HEK293 (cell line): ENCODE results near the gene UBXN6.

Source experiments
- CTCF ChIA-PET: fragments of 350-600 bp; formaldehyde crosslinking; extraction: SDS; loops from one replicate; lab custom pipeline; 2021; ENCODE audit warnings: antibody characterized with exemption; lab: Yijun Ruan, JAX
- POLR2A ChIA-PET: fragments of 300-600 bp; formaldehyde crosslinking; extraction: SDS; loops from one replicate; lab custom pipeline; 2020; ENCODE audit warnings: antibody characterized with exemption, inconsistent platforms; lab: Yijun Ruan, JAX
- H3K27ac ChIP-seq: fragments of 200-500 bp; sonication (Bioruptor generic); 2 replicates; pipeline ENCODE4 v1.5.1; 2014; ENCODE audit warnings: low read depth, low read length, control low read depth, inconsistent platforms; ENCODE audit errors: extremely low read depth
- H3K36me3 ChIP-seq, 2 experiments: fragments of 200-500 bp in 1 of 2; sonication (Bioruptor generic) in 1 of 2; 1 replicate in 1 of 2; 2 replicates in 1 of 2; pipeline ENCODE4 v1.5.1; 2014 to 2017; ENCODE audit warnings: inconsistent platforms in 2 of 2, low read length in 2 of 2; ENCODE audit not compliant: control insufficient read depth in 2 of 2, insufficient read depth in 1 of 2
- H3K4me1 ChIP-seq: fragments of 200-500 bp; sonication (Bioruptor generic); 2 replicates; pipeline ENCODE4 v1.5.1; 2014; ENCODE audit warnings: mild to moderate bottlenecking, low read length, inconsistent platforms; ENCODE audit not compliant: control insufficient read depth, insufficient read depth
- H3K4me3 ChIP-seq: 2 replicates; pipeline ENCODE4 v1.5.1; 2011; ENCODE audit warnings: low read depth, mild to moderate bottlenecking, control low read depth, low read length, moderate library complexity
- H3K9me3 ChIP-seq: fragments of 200-500 bp; sonication (Bioruptor generic); 2 replicates; pipeline ENCODE4 v1.5.1; 2014; ENCODE audit warnings: low read depth, low read length, inconsistent platforms; ENCODE audit not compliant: control insufficient read depth, insufficient read depth
- HOXD13 ChIP-seq: sonication (generic); formaldehyde crosslinking; IDR thresholded peaks from 2 replicates; pipeline ENCODE4 v1.8.0; 2022; ENCODE audit warnings: missing genetic modification reagents, borderline replicate concordance
- KLF9 ChIP-seq: fragments of 450-650 bp; formaldehyde crosslinking; IDR thresholded peaks from 2 replicates; pipeline ENCODE4 v1.5.1; 2016; ENCODE audit warnings: missing biosample characterization, missing genetic modification characterization, low read depth
- ZBTB48 ChIP-seq: fragments of 450-650 bp; formaldehyde crosslinking; IDR thresholded peaks from 2 replicates; pipeline ENCODE4 v1.5.1; 2016; ENCODE audit warnings: missing biosample characterization, missing genetic modification characterization
- ZIC2 ChIP-seq: fragments of 450-650 bp; formaldehyde crosslinking; IDR thresholded peaks from 2 replicates; pipeline ENCODE4 v1.5.1; 2016; ENCODE audit warnings: missing biosample characterization, missing genetic modification characterization
- ZNF133 ChIP-seq: fragments of 450-650 bp; formaldehyde crosslinking; IDR thresholded peaks from 2 replicates; pipeline ENCODE4 v1.5.1; 2016; ENCODE audit warnings: missing biosample characterization, missing genetic modification characterization
- ZNF292 ChIP-seq: fragments of 450-650 bp; formaldehyde crosslinking; IDR thresholded peaks from 2 replicates; pipeline ENCODE4 v1.5.1; 2016; ENCODE audit warnings: low read depth, missing biosample characterization, missing genetic modification characterization, borderline replicate concordance
- ZNF354C ChIP-seq: fragments of 450-650 bp; formaldehyde crosslinking; IDR thresholded peaks from 2 replicates; pipeline ENCODE4 v1.5.1; 2016; ENCODE audit warnings: missing biosample characterization, missing genetic modification characterization, low read depth, borderline replicate concordance
- ZNF391 ChIP-seq: fragments of 450-650 bp; formaldehyde crosslinking; IDR thresholded peaks from 2 replicates; pipeline ENCODE4 v1.5.1; 2016; ENCODE audit warnings: low read depth, missing biosample characterization, missing genetic modification characterization, borderline replicate concordance
- ZNF394 ChIP-seq: fragments of 450-650 bp; formaldehyde crosslinking; IDR thresholded peaks from 2 replicates; pipeline ENCODE4 v1.5.1; 2016; ENCODE audit warnings: missing biosample characterization, missing genetic modification characterization, mild to moderate bottlenecking, moderate library complexity, borderline replicate concordance
- ZNF501 ChIP-seq: fragments of 450-650 bp; formaldehyde crosslinking; IDR thresholded peaks from 2 replicates; pipeline ENCODE4 v1.5.1; 2016; ENCODE audit warnings: missing biosample characterization, missing genetic modification characterization
- ZNF621 ChIP-seq: fragments of 450-650 bp; formaldehyde crosslinking; IDR thresholded peaks from 2 replicates; pipeline ENCODE4 v1.5.1; 2017; ENCODE audit warnings: missing biosample characterization, missing genetic modification characterization
- ZNF791 ChIP-seq: fragments of 450-650 bp; formaldehyde crosslinking; IDR thresholded peaks from 2 replicates; pipeline ENCODE4 v1.5.1; 2016; ENCODE audit warnings: missing biosample characterization, missing genetic modification characterization
- TF ChIP-seq, protein P1 (sequence below): fragments of 450-650 bp; formaldehyde crosslinking; IDR thresholded peaks from 2 replicates; pipeline ENCODE4 v1.5.1; 2016; ENCODE audit warnings: missing biosample characterization, missing genetic modification characterization
- TF ChIP-seq, protein P2 (sequence below): fragments of 450-650 bp; formaldehyde crosslinking; IDR thresholded peaks from 2 replicates; pipeline ENCODE4 v1.5.1; 2016; ENCODE audit warnings: missing biosample characterization, missing genetic modification characterization, borderline replicate concordance
- TF ChIP-seq, protein P3 (sequence below): sonication (generic); formaldehyde crosslinking; IDR thresholded peaks from 2 replicates; pipeline ENCODE4 v1.8.1; 2022; ENCODE audit warnings: mild to moderate bottlenecking, moderate library complexity, missing genetic modification reagents
- TF ChIP-seq, protein P4 (sequence below): fragments of 450-650 bp; formaldehyde crosslinking; conservative IDR thresholded peaks from 2 replicates; pipeline ENCODE4 v1.5.1; 2016; ENCODE audit warnings: low read depth, missing biosample characterization, missing genetic modification characterization

UBXN6 gene

DNA sequence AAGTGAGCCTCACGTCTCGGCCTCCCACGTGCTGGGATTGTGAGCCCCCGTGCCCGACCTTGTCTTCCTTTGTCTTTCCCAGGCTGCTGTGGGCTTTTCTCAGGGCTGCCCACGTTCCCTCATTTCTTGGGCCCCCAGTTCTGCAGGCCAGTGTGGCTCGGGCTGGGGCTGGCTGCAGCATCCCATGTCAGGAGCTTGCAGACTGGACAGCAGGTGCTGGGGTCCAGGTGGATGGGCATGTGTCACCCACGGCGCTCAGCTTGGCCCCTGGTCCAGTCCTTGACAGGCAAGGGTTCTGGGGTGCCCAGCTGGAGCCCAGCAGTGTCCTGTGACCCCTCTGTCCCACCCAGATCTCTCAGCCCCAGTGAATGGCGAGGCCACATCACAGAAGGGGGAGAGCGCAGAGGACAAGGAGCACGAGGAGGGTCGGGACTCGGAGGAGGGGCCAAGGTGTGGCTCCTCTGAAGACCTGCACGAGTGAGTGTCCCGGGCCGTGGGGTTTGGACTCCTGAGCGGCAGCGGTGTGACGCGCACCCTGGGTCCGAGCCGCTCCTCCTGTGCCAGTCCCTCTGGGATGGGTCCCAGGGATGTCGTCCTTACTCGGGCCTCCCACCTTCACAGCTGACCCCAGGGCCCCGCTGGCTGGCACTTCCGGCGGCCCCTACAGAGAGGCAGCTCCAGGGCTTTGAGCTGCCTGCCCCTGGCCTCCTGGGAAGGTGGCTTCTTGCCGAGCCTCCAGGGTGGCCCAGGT lies 43.4 kb upstream of the UBXN6 start (continued):
- TF ChIP-seq ZNF292 (tag by site-specific recombination) (no peak), ZNF501 (tag by site-specific recombination) (no peak), ZNF133 (no peak)
- TF ChIP-seq, protein P1, sequence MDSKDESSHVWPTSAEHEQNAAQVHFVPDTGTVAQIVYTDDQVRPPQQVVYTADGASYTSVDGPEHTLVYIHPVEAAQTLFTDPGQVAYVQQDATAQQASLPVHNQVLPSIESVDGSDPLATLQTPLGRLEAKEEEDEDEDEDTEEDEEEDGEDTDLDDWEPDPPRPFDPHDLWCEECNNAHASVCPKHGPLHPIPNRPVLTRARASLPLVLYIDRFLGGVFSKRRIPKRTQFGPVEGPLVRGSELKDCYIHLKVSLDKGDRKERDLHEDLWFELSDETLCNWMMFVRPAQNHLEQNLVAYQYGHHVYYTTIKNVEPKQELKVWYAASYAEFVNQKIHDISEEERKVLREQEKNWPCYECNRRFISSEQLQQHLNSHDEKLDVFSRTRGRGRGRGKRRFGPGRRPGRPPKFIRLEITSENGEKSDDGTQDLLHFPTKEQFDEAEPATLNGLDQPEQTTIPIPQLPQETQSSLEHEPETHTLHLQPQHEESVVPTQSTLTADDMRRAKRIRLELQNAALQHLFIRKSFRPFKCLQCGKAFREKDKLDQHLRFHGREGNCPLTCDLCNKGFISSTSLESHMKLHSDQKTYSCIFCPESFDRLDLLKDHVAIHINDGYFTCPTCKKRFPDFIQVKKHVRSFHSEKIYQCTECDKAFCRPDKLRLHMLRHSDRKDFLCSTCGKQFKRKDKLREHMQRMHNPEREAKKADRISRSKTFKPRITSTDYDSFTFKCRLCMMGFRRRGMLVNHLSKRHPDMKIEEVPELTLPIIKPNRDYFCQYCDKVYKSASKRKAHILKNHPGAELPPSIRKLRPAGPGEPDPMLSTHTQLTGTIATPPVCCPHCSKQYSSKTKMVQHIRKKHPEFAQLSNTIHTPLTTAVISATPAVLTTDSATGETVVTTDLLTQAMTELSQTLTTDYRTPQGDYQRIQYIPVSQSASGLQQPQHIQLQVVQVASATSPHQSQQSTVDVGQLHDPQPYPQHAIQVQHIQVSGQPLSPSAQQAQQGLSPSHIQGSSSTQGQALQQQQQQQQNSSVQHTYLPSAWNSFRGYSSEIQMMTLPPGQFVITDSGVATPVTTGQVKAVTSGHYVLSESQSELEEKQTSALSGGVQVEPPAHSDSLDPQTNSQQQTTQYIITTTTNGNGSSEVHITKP, result no peak
- TF ChIP-seq, protein P2, sequence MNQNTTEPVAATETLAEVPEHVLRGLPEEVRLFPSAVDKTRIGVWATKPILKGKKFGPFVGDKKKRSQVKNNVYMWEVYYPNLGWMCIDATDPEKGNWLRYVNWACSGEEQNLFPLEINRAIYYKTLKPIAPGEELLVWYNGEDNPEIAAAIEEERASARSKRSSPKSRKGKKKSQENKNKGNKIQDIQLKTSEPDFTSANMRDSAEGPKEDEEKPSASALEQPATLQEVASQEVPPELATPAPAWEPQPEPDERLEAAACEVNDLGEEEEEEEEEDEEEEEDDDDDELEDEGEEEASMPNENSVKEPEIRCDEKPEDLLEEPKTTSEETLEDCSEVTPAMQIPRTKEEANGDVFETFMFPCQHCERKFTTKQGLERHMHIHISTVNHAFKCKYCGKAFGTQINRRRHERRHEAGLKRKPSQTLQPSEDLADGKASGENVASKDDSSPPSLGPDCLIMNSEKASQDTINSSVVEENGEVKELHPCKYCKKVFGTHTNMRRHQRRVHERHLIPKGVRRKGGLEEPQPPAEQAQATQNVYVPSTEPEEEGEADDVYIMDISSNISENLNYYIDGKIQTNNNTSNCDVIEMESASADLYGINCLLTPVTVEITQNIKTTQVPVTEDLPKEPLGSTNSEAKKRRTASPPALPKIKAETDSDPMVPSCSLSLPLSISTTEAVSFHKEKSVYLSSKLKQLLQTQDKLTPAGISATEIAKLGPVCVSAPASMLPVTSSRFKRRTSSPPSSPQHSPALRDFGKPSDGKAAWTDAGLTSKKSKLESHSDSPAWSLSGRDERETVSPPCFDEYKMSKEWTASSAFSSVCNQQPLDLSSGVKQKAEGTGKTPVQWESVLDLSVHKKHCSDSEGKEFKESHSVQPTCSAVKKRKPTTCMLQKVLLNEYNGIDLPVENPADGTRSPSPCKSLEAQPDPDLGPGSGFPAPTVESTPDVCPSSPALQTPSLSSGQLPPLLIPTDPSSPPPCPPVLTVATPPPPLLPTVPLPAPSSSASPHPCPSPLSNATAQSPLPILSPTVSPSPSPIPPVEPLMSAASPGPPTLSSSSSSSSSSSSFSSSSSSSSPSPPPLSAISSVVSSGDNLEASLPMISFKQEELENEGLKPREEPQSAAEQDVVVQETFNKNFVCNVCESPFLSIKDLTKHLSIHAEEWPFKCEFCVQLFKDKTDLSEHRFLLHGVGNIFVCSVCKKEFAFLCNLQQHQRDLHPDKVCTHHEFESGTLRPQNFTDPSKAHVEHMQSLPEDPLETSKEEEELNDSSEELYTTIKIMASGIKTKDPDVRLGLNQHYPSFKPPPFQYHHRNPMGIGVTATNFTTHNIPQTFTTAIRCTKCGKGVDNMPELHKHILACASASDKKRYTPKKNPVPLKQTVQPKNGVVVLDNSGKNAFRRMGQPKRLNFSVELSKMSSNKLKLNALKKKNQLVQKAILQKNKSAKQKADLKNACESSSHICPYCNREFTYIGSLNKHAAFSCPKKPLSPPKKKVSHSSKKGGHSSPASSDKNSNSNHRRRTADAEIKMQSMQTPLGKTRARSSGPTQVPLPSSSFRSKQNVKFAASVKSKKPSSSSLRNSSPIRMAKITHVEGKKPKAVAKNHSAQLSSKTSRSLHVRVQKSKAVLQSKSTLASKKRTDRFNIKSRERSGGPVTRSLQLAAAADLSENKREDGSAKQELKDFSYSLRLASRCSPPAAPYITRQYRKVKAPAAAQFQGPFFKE (tag by site-specific recombination), result no peak

DNA sequence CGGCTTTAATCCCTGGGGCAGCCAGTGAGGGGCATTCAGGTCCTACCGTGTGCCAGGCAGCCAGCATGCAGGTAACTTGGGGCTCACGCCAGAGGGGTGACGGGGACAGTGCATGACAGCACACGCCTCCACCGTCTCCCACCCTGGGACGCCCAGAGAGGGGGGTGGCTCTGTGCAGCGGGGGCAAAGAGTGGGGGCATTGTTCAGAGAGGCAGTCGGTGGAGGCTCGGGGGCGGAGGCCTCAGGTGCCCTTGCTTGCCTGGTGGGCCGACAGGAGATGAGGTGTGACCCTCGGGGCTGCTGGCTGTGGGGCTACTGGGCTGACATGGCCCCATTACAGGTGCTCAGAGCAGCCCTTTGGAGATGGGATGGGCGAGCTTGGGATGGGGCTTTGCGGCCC lies 42.3 kb upstream of the UBXN6 start:
- ChIA-PET CTCF (interaction anchor here (1.0 to 1.2 kb wide), 2 partner anchors 25 kb away, joined by 3 to 4 read pairs; no protein-coding TSS in a partner anchor), POLR2A (interaction anchor here (0.6 kb wide), 1 partner anchor 28 kb away, joined by 3 read pairs; the partner anchor contains the start of gene HDGFL2)
- Histone ChIP-seq H3K36me3 (peaks cover 12 to 85% of the 10 kb centered on the region in 2 experiments; a peak in 2 of 3 replicates), H3K9me3 (no peaks in the 10 kb centered on the region), H3K4me3 (no peak overlapping the region), H3K27ac (no peak overlapping the region), H3K4me1 (no peaks in the 10 kb centered on the region)
- TF ChIP-seq ZIC2 (tag by site-specific recombination) (no peak), ZNF621 (tag by site-specific recombination) (no peak), ZNF391 (tag by site-specific recombination) (no peak), ZBTB48 (tag by site-specific recombination) (no peak), ZNF394 (tag by site-specific recombination) (no peak), KLF9 (tag by site-specific recombination) (no peak), HOXD13 (CRISPR knock-in tag) (no peak), ZNF354C (tag by site-specific recombination) (no peak), ZNF791 (tag by site-specific recombination) (no peak)
- TF ChIP-seq, protein P3, sequence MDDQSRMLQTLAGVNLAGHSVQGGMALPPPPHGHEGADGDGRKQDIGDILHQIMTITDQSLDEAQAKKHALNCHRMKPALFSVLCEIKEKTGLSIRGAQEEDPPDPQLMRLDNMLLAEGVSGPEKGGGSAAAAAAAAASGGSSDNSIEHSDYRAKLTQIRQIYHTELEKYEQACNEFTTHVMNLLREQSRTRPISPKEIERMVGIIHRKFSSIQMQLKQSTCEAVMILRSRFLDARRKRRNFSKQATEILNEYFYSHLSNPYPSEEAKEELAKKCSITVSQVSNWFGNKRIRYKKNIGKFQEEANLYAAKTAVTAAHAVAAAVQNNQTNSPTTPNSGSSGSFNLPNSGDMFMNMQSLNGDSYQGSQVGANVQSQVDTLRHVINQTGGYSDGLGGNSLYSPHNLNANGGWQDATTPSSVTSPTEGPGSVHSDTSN (CRISPR knock-in tag), result no peak
- TF ChIP-seq, protein P4, sequence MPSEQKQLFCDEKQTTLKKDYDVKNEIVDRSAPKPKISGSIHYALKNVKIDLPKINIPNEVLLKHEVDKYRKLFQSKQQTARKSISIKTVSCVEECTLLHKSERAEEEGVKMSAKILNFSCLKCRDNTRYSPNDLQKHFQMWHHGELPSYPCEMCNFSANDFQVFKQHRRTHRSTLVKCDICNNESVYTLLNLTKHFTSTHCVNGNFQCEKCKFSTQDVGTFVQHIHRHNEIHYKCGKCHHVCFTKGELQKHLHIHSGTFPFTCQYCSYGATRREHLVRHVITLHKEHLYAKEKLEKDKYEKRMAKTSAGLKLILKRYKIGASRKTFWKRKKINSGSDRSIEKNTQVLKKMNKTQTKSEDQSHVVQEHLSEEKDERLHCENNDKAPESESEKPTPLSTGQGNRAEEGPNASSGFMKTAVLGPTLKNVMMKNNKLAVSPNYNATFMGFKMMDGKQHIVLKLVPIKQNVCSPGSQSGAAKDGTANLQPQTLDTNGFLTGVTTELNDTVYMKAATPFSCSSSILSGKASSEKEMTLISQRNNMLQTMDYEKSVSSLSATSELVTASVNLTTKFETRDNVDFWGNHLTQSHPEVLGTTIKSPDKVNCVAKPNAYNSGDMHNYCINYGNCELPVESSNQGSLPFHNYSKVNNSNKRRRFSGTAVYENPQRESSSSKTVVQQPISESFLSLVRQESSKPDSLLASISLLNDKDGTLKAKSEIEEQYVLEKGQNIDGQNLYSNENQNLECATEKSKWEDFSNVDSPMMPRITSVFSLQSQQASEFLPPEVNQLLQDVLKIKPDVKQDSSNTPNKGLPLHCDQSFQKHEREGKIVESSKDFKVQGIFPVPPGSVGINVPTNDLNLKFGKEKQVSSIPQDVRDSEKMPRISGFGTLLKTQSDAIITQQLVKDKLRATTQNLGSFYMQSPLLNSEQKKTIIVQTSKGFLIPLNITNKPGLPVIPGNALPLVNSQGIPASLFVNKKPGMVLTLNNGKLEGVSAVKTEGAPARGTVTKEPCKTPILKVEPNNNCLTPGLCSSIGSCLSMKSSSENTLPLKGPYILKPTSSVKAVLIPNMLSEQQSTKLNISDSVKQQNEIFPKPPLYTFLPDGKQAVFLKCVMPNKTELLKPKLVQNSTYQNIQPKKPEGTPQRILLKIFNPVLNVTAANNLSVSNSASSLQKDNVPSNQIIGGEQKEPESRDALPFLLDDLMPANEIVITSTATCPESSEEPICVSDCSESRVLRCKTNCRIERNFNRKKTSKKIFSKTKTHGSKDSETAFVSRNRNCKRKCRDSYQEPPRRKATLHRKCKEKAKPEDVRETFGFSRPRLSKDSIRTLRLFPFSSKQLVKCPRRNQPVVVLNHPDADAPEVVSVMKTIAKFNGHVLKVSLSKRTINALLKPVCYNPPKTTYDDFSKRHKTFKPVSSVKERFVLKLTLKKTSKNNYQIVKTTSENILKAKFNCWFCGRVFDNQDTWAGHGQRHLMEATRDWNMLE, result no peak
